Fibroblast of skin of back (primary cell): ENCODE data around the gene NET1.

Experiments
- DNase-seq: peaks from one replicate; pipeline ENCODE4 v3.0.0-alpha.2; 2013

NET1 gene

DNA sequence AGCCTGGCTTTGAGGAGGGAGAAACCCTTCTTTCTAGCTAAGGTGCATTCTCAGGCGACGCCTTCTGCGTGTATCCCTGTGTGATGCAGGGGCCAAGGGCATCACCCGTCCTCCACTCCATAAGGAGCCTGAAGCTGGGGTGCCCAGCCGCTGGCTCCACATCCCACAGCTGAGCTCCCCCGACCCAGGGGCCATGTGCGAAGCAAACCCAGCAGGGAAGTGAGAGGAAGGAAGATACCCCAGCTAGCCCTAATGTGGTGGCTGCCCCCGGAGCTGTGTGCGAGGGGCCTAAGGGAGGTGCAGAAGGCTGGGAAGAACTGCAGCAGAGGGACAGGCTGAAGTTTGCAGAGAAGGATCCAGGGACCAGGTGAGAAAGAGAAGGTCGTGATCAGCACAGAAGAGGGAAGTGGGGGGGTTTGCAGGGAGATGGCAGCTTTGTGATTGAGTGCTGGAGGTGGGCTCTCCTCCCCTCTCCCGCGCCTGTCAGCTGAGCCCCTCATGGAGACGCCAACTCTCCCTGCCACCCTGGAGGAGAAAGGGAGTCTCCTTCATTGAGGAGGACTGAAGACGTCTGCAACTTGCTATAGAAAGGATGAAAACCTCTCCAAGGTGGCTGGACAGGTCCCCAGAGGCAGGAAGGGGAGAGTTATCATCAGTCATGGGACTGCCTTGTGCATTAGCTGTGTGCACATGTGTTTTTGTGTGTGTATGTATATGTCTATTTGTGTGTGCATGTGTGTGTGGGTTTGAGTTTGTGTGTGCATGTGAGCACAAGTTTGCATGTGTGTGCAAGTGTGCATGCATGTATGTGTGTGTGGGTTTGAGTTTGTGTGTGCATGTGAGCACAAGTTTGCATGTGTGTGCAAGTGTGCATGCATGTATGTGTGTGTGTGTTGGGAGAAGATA, 90.5 kb downstream of the NET1 start:
- no peak for DNase-seq

DNA sequence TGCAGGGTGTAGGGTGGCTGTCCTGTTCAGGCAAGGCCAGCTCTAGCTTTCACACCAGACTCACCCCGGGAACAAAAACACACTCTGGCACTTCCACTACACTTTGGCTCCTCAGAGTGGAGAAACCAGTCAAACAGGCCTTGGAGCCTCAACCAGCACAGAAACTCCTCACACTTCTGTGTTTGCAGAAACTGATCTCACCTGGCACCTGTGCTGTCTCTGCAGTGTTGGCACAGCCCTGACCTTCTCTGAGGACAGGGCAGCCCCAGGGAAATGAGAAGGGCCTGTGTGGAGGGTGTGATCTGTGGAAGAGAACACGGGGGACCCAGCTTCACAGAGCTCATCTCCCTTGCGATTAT, 91.1 kb downstream of the NET1 start:
- no peak for DNase-seq

DNA sequence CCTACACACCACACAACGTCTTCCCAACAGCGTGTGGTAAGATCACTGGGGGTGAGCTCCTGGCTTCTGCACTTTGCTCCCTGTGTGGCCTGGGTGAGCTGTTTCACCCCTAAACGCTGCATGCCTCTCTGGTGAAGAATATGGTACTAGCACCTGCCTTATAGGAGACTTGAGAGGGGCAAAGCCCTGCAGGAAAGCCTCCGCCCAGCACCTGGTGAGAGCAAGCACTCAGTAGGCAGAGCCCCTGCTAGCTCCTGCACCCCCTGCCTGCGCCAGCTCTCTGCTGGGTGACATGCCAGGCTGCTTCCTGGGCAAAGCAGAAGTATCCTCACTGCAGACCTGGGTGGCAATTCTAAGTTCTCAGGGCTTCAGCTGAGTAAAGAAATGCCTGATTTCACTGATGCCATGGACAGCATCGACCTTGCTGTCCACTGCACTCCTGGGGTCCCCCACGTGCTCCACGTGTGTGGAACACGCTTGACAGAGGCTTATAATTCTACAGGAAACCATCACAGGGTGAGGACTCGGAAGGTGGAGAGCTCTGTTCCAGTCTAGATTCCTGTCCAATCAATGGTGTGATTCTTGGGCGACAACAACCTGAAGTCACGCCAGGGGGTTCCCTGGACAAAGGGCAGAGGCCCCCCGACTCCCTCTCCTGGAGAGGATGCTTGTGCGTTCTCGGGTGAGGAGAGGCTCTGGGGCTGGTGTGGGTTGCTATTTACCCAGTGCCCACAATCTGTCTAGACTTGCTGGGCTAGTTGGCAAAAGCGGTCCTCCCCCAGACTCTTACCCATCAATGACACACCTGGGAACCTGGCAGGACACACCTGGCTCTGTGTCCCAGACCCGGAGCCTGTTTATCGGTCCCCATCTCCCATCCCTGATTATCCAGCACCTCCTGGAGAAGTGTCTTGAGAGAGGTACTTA, 92.1 kb downstream of the NET1 start:
- no peak for DNase-seq

- no peak for DNase-seq
These were observed 93.9 kb downstream of the NET1 start for GRCh38 chr10:5506246-5506645.

- no peak for DNase-seq
These were observed 94.6 kb downstream of the NET1 start for GRCh38 chr10:5506751-5507648.

GRCh38 chr10:5507649-5508131, 95.3 kb downstream of the NET1 start:
- no peak for DNase-seq

DNA sequence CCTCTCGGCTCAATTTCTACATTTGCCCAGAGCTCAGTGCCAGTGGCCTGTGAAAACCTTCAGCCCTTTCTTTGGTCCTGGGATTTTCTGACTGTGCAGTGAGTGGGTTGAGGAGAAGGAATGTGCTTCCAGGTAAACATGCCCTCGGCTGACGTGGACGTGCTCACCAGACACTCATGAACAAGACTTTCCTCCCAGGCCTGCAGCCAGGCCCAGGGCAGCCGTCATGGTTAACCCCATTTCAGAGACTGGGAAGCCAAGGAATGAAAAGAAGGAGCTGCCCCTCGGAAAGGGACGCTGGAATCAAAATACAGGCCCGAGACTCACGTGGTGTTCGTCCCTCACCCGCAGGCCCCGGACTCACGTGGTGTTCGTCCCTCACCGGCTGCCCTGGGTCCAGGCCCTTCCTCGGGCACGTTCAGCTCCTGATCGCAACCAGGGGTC, 95.8 kb downstream of the NET1 start:
- DNase-seq = no peak
